OCI-M2 (cell line): ENCODE results near the gene HS3ST6.
A peak's percentile ranks its signal among the peaks of the same experiment; 100 is the strongest.
"Not testable (repeated sequence)": the region's sequence is repeated elsewhere in the genome, so short reads cannot be mapped to it uniquely, and the experiment has no call there.

Experiments
- DNase-seq: peaks from one replicate; lab custom pipeline; 2025; ENCODE audit not compliant: unreplicated experiment; lab: John Stamatoyannopoulos, UW

Gene HS3ST6

DNA sequence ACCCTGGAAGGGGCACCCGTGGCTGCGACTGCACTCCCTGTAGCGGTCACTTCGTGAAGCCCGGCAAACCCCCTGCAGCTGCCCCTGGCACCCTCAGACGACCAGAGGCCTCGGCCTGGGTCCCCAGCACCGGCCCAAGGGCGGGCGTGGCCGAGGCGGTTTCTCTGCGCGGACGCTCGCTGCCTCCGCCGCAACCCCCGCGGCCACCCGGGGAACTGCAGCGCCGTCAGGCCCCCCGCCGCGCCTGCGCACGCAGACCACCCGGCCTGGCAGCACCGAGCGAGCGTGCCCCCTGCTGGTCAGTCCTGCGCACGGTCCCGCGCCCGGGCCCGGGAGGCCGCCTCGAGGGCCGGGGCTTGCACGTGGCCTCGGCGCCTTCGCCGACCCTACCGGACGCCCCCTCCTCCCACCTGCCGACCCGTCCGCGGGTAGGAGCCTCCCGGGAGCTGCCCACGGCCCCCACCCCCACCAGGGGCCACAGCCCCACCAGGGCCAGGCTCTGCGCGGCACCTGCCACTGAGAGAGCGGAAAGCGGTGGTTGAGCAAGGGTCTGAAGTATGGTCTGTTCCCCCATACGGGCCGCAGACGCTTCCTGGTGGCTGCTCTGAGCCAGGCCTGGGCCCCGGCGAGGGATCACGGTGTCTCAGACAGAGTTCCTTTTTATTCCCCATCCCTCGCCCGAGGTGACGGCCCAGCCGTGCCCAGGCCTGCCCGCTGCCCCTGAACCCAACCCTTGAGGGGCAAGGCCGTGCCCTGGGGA, 11.5 kb upstream of the HS3ST6 start:
- DNase-seq = peak; percentile 17

- no peak for DNase-seq
Measured at GRCh38 chr16:1929105-1929504, 10.9 kb upstream of the HS3ST6 start.

GRCh38 chr16:1926271-1926670, 8.1 kb upstream of the HS3ST6 start:
- DNase-seq = no peak

GRCh38 chr16:1924095-1924494, 5.9 kb upstream of the HS3ST6 start:
- no peak for DNase-seq

DNA sequence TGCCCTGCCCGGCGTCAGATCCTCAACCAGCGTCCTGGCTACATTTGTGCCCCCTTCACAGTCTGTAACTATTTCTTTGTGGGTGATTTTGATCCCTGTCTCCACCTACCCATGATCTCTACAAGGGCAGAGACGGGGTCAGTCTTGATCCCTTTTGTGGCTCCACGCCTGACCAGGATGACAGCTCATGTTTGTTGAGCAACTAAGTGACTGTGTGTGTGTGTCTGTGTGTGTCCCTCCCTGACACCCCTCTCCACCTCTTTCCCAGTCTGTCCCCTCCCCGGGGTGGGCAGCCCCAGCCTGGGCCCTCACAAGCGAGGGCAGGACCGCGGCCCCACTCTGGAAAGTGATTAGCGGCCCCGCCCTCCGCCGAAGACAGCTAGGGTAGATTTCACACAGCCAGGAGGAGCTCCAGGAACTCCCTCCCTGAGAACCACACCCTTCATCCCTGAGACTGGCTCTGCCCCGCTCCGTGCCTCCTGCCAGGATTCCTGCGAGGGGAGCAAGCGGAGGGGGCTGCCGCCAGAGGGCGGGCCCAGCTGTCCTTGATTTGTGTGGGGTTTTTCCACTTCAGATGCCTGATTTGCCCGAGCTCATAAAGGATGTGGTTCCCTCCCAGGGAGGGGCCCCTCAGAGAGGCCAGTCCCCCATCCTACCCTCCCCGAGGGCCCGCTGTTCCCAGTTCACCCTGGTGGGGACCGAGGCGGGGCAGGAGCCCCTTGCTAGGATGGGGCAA, 5.3 kb upstream of the HS3ST6 start:
- no peak for DNase-seq

DNA sequence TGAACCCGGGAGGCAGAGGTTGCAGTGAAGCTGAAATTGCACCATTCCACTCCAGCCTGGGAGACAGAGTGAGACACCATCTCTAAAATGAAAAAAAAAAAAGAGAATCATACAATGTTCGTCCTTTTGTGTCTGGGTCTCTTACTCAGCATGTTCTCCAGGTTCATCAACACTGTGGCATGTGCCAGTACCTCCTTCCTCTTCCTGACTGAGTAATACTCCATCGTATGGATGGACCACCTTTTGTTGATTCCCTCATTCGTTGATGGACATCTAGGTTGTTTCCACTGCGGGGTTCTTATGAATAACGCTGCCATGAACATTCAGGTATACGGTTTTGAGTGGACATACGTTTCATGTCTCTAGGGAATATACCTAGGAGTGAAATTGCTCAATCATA, 4.1 kb upstream of the HS3ST6 start:
- no peak for DNase-seq

- DNase-seq = no peak
Measured at GRCh38 chr16:1920727-1921171, 2.5 kb upstream of the HS3ST6 start.

DNA sequence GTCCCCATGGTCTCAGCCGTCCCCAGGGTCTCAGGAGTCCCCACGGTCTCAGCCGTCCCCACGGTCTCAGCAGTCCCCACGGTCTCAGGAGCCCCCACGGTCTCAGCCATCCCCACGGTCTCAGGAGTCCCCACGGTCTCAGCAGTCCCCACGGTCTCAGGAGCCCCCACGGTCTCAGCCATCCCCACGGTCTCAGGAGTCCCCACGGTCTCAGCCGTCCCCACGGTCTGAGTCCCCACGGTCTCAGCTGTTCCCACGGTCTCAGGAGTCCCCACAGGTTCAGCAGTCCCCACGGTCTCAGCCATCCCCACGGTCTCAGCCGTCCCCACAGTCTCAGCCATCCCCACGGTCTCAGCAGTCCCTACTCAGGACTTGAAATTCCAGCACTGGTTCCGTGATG, 1.9 kb upstream of the HS3ST6 start:
- not testable (repeated sequence) for DNase-seq

DNA sequence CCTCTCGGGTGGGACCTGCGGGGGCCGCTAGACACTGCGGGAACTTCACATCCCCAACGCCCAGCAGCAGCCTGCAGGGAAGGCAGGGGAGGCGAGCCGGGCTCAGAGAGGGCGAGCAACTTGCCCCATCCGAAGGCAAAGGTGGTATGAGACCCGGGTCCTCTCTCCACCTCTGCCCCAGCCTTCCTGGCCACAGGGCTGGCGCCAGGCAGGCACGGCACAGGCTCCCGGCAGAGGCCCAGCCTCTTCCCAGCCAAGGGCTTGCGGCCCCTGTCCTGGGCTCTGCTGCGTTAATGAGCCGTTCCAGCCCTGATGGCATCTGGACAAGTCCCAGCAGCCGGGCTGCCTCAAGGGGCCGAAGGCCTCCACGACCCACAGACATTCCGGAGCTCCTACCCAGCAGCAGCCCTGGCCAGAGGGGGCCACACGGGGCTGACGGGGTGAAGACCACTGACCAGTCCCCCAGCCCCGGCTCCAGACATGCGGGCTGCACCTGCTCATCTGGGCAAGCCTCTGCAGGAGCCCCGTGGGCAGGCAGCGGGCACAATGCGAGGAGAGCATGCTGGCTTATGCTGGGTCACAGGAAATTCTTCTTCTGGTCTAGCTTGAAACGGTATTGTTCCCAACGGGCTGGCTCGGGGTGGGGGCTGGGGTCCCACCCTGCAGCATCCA, 1.2 kb upstream of the HS3ST6 start:
- no peak for DNase-seq

DNA sequence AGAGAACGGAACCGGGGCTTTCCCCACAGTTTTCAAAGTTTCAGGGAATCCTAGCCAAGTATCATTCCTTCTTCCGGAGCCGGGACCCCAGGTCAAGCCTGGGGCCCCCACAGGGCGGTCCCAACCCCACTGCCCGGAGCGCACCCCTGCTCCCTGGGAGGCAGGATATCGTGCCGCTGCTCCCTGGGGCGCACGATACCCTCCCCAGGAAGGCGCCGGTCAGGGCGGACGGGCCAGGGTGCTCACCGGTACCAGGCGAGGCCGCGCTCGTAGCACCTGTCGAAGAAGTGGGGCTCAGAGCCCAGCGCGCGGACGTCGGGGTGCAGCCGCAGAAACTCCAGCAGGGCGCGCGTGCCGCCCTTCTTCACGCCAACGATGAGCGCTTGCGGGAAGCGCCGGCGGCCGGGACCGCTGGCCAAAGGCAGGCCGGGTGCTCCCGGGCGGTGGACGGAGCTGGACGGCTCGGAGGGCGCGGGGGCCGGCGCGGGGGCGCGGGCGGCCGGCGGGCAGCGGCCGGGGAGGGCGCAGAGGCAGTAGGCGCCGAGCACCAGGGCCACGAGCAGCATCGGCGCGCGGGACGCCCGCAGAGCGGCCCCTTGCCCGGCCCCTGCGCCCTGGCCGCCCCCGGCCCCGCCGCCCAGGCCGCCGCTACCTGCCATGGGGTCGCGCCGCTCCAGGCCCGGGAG, 407 bp downstream of the HS3ST6 start:
- no peak for DNase-seq

DNA sequence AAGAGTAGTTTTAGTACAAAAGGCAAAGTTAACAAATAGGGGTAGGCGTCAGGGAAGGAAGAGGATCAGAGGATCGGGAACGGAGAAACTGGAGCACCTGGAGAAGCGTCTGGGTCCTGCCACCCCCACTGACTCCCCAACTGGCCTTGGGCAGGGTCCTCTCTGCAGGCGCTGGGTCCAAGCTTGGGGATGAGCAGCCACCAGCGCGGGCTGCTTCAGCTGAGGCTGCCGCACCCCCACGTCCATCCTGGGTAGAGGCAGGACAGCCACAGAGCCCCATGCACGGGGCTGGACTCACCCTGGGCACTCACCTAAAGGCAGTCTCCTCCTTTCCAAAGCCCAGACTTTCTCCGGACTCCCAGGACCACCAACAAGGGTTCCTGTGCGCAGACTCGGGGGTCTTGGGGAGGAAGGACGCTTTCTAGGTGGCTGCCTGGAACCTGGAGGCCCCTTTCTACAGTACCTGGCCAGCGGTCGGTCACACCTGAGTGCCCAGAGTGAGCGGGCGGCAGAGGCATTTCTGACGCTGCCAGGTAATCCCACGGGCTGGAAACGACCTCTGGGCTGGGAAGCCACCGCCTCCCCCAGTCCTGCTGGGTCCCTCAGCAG, 1.1 kb downstream of the HS3ST6 start:
- DNase-seq = no peak

DNA sequence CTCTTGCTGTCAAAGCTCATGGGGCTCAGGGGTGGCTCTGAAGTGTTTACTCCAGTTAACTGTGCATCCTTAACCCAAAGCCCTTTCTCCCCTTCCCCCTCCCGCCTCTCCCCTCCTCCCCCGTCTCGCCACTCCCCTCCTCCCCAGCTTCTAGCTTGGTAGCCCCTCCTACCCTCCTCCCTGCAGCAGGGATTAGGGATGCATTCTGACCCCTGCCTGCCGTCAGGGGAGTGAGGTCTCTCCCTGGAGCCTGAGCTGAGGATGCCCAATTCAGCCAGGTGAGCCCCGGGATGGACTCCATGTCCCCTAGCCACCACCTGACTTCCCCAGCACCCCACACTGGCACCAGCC, 1.6 kb downstream of the HS3ST6 start:
- DNase-seq = no peak

DNA sequence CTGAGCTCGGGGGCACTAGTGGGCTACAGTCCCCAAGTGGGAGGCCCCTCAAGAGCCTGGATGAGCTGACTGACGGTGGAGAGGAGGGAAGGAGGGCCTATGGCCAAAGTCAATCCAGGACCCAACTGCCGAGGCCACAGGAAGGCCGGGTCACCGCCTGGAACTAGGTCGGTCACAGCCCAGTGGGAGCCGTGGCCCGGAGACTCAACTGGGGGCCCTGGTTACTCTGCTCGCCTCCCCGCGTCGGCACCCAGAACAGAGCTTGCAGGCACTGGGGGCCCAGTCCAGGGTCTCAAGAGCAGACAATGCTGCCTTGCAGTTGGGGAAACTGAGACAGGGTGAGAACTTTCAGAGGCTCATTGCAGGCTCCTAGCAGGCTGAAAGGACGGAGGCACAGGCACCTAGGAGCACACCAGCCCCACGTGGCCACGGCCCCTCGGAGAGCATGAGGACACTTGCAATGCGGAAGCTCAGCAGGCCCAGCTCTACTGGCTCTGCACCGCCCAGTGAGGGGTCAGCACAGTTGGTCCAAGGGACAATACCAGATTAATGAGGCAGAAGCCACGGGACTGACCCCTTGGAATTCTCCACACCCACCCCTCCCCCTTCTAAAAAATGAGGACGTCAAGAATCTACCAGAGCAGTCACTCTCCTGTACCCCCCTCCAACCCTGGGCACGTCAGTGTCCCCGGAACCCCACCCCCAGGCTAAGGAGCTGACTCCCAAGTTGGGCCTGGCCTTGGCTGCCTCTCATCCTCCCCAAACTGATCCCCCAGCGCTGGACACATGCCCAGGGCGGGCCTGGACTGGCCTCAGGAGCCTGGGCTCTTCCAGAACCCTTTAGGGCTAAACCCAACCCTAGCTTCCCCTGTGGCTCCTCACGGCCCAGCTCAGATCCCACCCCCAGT, 2.2 kb downstream of the HS3ST6 start:
- no peak for DNase-seq

DNA sequence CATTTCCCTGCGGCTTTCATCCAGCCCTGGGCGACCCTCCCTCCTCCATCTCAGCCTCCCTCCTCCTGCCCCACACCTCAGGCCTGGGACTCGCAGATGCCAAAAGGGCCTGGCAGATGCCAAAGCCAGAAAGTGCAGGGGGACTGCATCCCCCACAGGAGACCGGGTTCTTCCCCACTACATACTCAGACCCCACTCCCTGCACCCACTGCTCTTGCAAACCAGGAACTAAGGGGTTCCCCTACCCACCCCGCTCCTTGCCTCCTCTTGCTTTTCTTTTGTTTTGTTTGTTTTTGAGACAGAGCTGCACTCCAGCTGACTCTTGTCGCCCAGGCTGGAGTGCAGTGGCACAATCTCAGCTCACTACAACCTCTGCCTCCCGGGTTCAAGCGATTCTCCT, 3.2 kb downstream of the HS3ST6 start:
- no peak for DNase-seq

GRCh38 chr16:1914084-1914608, 4.1 kb downstream of the HS3ST6 start:
- no peak for DNase-seq

DNA sequence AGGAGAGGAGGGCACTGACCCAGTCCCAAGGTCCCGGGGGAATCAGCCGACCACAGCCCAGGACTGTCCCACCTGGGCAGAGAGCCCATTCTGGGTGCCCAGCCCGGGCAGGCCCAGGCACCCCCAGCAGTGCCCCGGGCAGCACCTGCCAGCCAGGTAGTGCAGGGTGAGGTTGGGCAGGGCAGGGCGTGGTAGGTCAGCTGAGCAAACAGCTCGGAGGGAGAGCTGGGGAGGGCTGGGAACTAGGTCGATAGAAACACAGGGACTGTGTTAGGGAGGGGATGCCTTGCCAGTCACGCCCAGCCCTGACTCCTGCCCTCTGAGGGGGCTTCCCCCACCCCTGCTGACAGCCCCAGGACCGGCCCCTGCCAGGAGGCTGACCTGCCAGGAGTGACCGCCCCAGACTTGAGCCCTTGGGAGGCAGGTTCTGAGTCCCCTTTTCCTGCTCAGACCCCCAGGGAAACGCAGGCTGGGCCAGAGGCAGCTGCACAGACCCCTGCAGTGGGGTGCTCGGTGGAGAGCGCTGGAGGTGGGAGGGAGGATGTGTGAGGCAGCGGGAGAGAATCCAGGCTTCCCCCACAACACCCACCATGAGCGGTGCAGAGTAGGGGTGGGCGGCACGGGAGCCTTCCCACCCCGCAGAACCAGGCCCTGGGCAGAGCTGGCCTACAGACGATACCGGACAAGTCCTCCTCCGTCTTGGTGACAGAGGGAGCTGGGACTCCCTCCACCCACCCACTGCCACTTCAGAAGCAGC, 4.7 kb downstream of the HS3ST6 start:
- no peak for DNase-seq

GRCh38 chr16:1912215-1912543, 6.0 kb downstream of the HS3ST6 start:
- no peak for DNase-seq

DNA sequence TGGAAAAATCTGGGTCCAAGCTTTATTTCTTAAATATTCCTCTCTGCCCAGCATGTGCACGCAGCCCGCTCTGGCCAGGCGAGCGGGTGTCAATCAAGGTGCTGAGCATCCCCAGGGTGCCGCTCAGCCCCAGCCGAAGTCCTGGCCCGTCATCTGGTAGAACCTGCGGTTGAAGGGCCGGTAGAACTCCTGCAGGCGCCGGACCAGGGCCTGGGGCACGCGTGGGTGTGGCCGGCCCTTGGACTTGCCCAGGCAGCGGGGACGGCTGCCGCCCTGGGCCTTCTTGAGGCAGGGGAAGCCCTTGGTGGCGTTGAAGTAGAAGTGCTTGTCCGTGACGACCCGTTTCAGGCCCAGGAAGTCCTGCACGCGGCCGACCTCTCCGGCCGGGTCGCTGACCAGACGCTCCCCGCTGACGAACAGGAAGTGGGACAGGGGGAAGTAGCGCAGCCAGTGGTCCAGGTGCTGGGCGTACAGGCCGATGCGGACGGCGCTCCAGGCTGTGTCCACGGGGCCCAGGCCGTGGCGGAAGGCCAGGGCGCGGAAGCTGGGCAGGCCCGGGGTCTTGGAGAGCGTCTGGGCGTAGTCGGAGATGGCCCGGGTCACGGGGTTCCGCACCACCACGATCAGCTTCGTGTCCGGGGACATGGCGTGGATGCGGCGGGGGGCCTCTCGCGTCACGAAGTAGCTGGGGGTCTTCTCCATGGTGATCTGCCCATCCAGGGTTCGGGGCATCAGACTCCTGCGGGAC, 6.6 kb downstream of the HS3ST6 start:
- DNase-seq = no peak
